ENCODE data around the gene TRIP12.
"Not testable (repeated sequence)": the region's sequence is repeated elsewhere in the genome, so short reads cannot be mapped to it uniquely, and the experiment has no call there.

The TRIP12 gene

DNA sequence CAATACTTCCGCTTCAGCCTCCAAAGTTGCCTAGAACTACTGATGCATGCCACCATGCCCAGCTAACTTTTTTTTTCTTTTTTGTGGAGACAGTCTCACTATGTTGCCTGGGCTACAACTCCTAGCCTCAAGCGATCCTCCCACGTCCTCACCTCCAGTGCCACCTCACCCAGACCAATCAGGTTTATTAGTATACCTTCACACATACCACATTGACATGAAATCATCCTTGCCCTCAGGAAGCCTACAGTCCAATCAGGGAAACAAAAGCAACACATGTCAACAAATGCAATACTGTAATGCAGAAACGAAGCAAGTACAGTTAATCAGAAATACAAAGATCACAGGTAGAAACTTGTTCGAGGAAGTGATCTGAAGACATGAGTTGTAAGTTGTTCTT, 4.0 kb downstream of the TRIP12 start:
- no peak for DNase-seq

DNA sequence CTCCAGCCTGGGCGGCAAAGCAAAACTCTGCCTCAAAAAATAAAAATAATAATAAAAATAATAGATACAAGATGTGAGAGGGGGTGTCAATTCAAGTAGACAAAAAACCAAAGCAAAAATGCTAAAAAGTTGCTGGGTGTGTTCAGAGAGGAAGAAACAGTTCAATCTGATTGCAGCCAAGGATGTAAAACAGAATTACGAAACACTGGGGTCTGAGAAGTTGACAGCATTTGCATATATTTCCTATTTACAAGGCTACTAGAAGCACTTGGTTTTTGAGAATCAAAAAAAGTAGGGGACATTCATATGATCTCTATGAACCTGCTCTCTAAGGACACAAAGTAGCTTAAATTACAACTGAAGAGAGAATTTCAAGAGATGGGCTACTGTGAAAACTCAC, 7.6 kb downstream of the TRIP12 start:
- DNase-seq = no peak

DNA sequence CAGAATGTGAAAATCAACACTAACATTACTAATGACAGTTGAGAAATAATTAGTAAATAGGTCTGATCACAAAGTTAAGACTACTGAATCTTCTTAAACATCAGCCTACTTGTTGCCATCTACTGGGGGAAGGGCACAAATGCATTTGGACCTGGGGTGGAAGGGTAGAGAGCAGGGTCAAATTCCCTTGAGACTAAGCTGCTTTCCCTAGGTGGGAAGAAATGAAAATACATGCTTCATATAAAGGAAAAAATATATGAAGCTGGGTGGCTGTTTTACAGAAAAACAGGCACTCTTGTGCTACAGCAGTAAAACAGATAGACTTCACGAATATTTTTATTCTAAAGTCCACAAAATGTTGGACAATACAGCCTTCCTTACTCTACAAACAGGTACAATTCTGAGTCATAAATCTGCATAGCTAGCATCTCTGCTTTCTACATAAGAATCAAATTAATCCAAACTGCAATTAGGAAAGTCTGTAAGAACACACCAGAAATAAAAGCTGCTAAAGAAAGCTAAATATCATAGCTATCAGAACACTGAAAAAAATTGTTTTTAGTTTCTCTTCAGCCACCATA, 10.9 kb downstream of the TRIP12 start:
- DNase-seq = no peak

DNA sequence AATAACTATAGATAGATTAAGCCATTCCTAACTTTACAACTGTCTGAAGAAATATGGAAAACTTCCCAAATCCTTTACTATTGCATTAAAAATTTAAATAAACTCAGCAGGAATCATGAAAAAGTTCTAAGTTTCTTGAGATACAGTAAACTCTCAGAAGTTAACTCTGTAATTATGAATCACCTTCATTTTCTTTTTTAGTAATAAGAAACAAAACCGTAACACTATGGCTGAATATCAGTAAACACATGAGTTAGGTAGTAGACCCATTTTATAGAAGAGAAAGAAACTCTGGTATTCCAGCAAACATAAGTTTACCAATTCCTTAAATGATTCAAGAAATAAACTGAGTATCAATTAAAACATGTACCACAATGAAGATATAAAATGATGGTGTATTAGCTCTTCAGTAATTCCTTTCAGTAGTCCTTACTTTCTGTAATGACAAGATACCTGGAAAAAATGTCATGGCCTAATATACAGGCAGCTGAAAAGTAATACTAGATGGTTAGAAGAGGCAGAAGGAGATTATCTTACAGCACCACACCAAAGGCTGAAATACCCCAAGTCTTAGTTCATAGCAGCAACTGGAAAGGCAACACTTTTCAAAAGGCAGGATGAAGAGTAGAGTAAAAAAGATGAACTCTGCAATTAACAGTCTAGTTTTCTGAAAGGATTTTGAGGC, 11.5 kb downstream of the TRIP12 start:
- DNase-seq = no peak

DNA sequence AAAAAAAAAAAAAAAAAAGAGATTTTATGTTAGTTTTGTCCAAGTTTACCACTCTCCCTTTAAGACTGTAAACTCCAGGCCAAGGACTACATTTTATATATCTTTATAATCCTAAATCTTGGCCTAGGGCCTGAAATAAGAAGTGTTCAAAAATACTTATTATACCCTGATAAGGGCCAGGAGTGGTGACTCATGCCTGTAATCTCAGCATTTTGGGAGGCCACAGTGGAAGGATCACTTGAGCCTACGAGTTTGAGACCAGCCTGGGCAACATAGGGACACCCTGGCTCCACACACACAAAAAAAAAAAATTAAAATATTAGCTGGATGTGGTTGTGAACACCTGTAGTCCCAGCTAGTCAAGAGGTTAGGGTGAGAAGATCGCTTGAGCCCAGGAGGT, 12.7 kb downstream of the TRIP12 start:
- no peak for DNase-seq

DNA sequence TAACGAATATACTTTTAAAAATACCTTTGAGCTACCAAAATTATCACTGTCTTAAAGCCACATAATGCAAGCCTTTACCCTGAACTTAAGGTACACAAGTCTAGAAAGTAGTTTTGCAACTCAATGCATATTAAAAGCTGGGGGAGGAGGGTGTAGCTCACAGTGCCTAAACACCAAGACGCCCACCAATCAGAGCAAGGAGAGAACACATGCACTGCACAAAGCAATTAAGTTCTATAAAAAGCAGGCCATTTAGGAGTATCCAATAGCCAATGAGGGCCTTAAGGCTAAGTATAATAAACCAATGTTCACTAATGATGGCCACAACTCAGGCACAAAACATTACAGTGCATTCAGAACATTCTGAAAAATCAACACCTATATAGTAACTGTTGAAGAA, 16.2 kb downstream of the TRIP12 start:
- no peak for DNase-seq

DNA sequence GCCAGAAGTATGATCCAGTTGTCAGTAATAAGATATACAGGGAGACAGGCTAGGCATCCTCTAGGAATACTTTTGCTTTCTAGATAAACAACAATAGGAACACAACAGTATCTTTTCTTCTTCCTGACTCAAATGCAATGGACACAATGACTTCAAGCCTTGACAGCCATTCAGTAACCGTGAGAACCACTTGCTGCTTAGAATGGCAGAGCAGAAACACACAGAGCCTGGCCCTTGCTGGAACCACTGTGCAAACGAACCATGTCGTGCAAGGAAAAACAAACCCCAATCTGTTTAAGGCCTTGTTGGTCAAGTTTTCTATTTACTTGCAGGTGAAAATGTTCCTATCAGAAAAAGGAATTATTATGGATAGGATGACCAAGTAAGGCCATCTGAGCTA, 18.8 kb downstream of the TRIP12 start:
- DNase-seq = no peak

DNA sequence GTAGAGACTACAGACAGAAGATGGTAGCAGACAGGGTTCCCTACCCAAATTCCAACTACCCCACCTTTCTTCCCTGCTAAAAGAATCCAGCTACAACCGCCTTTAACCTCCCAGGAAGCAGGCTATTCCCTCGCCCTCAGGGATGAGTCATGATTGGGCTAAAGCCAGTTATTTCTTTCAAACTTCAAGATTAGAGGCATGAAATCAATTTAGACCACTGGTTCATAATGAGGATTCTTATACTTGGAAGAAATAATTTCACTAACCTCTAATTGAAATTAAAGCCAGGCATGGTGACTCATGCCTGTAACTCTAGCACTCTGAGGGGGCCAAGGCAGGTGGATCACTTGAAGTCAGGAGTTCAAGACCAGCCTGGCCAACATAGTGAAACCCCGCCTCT, 20.0 kb downstream of the TRIP12 start:
- DNase-seq = no peak

DNA sequence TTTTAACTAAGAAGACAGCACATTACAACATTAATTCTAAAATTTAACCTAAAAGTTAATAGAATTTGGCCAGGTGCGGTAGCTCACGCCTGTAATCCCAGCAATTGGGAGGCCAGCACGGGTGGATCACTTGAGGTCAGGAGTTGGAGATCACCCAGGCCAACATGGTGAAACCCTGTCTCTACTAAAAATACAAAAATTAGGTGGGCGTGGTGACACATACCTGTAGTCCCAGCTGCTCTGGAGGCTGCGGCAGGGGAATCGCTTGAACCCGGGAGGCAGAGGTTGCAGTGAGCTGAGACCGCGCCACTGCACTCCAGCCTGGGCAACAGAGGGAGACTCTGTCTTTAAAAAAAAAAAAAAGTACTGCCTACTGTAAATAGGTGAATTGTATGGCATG, 21.3 kb downstream of the TRIP12 start:
- DNase-seq = not testable (repeated sequence)

DNA sequence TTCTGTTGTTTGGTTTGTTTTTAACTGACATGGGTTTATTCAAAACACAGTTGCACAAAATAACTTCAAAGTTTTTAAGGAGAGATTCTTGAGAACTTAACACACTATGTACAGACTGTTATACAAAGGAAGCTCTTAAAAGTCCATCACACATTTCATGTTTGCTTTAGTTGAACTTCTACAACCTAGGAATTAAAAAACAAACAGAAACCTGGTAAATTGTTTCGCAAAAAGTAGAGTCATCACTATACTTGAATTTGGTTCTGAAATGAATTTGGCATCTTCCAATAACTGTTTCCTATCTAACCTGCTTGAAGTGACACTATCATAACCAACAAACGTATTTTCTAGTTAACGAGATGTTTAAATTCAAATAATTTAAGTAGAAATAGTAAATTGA, 21.8 kb downstream of the TRIP12 start:
- no peak for DNase-seq

DNA sequence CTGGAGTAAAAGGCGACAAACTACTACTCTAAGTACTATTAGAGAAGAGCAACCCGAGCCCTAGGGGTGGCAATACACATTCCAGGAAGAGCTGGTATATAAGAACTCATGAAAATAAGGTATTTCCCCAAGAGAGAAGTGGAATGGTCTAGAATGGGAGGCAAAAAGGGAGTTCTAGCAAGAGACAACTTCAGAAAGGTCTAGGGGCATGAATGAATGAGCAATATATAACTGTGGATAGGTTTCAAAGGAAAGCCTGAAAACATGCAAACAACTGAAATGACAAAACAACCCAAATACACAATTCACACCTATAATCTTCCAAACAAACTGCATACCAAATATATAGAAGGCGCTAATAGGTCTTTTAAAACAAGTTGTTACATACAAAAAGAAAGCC, 22.2 kb downstream of the TRIP12 start:
- no peak for DNase-seq

DNA sequence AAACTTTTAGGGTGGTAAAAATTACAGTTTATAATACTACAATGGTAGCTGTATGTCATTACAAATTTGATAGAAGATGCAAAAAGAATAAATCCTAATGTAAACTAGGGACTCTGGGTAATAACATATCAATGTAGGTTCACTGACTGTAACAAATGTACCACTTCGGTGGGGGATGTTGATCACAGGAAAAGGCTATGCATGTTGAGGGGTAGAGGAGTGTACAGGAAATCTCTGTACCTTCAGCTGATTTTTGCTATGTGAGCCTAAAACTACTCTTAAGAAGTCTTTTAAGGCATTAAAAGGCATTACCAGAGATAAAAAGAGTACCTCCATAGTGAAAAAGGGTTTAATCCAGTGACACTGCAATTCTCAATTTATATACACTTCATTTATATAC, 25.0 kb downstream of the TRIP12 start:
- no peak for DNase-seq

DNA sequence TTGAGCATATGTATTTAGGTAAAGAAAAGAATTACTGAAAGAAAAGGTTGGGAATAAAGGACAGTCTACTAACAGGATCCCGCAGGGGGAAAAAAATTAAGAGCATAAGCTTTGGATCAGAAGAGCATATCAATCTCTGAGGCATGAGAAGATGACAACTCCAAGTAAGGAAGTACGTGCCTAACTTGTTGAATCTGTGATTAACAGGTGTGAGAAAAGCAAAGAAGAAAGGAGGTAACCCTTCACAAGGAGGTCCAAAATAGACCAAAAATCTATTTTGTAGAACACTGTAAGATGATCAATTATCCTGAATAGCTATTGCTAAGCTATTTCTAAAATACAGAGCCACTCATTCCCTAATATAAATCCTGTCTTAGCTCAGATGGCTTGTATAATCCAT, 32.8 kb downstream of the TRIP12 start:
- no peak for DNase-seq

DNA sequence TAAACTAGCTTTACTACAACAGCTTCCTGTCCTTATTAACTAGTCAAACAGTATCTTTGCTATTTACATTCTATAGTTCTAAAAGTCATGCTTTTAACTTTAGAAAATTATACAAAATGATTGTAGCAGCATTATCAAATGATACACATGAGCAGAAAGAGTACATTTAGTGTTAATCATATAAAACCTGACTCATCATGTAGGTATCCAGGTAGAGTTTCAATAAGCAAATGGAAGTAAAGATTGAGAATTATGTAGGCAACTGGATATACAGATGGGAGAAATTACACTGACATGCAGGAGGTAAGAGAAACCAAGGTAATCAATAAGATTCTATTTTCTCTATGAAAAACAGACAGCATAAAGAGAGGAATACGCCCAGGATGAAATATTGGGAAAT, 33.8 kb downstream of the TRIP12 start:
- DNase-seq = no peak

DNA sequence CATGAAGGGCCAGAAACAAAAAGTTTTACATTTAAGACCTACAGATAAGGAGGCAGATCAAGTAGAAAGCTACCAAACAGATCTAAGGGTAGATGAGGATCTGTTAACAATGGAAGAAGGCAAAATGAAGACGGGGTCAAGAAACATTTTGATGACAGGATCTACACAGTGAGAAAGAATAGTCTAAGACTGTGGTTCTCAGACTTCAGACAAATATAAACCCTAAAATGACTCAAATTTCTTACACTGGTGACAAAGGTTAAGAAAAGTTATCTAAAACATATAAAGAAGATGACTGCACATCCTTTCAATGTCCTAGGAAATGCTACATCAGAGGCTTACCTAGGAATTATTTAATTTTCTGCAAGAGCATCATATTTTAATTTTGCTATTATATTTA, 34.4 kb downstream of the TRIP12 start:
- DNase-seq = no peak

DNA sequence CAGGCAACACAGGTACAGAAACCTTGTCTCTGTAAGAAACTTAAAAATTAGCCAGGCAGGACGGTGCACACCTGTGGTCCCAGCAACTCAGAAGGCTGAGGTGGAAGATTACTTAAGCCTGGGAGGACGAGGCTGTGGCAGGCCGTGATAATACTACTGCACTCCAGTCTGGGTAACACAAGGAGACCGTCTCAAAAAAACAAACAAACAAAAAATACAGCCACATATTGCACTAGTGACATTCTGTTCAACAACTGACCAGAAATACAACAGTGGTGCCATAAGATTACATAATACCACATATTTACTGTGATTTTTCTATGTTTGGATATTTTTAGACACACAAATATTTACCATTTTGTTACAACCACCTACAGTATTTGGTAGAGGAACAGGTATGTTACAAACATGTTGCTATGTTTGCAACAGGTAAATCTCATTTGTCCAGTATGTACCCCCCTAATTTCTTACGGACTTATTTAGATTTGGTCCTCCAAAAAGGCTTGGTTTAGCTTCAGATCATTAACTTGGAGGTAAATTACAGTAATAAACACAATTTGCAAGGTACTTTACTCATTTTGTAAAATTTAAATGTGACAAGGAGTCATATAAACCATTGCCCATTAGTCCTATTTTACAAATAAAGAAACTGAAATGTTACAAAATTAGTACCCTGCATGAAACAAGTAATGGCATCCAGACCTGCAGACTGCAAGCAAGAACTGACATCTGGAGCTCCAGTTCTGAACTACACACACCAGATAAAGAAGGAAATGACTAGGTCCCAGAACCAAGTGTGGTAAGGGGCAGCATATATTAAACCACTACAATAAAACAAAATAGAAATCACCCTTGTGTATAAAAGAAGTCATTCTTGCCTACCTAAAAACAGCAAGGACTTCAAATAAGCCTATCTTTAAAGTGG, 36.8 kb downstream of the TRIP12 start:
- no peak for DNase-seq

DNA sequence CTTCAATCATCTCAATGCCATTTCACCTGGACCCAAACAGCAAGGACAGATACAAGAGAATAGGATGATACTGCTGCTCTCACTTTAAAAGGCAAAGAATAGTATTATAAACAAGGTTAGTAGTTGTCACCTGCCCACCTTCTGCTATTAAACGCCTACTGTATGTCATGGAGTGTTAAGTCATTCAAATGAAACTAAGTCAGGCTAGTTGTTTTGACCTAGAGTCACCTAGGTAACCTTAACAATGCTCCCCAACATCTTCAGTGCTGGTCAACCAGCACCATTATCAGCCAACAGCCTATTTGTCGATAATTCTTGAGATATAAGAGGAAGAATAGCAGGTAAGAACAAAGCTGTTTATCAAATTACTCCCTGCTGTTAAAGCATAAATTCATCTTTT, 39.2 kb downstream of the TRIP12 start:
- DNase-seq = no peak

DNA sequence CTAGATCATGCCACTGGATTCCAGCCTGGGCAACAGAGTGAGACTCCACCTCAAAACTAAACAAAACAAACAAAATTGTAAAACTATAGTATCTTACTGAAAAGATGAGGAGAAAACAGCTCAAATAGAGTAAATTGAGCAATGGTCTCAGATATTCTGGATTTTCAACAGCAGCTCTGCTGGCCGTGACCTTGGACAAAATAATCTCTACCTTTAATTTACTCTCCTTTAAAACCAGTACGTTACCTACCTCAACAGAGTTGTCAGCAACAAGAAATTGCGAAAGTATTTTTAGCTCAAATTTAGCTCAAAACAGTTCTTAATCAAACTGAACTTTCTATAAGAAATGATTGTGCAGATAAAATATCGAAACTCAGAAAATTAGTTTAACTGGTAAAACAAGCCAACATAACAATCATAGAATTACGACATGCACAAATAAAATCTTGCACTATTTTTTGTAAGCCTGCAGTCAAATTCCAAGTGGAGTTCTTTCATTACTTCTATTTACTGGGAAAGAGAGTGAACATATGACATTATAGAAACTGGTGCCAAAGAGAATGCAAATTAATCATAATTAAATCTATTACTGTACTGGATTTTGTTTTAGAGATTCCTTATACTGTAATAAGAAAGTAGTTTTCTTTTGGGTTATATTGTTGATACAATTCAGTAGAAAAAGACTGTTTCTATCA, 40.8 kb downstream of the TRIP12 start:
- no peak for DNase-seq

DNA sequence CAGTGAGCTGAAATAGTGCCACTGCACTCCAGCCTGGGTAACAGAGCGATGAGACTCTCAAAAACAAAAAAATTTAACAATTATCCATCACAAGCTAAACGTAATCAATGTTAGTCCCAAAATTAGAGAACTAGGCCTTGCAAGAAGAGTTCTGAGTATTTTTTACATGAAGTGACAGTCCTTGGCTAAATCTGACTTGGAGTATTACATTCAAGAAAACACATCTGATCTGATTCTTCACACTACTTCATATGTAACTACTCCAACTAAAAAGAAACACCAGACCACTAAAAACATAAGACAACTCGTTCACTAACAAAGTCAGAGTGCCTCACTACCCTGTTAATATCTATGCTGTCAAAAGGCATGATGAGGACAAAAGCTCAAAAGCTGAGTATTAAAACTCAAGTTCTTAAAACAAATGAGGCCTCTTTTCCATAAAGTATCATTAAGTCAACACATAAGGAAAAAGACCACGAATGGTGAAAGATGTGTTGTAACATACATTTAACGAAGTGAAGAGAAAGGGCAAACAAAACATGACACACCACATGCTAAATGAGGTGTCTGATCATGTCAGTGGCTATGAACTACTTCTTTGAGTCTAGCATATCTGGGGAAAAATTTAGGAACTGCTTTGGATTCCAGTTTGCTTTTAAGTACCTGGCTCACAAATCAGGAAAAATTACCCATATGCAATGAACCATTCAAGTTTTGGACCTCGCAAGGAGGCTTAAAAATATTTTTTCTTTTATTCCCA, 42.4 kb downstream of the TRIP12 start:
- no peak for DNase-seq

DNA sequence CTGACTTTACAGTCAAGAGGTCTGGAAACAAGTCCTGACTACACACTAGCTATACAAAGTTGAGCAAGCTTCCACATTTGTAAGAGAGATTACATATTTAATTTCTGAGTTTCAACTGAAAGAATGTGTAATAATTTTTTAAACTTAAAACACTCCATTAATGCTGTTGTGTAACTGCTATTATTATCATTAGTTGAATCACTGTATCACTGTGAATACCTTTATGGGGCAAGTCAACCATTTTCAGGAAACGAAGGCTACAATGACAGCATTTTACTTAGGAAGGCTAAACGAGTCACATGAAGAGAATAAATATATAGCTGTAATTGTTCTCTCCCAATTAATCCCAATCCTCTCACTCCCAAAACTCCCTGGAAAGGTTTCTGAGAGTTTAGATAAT, 46.3 kb downstream of the TRIP12 start:
- no peak for DNase-seq

DNA sequence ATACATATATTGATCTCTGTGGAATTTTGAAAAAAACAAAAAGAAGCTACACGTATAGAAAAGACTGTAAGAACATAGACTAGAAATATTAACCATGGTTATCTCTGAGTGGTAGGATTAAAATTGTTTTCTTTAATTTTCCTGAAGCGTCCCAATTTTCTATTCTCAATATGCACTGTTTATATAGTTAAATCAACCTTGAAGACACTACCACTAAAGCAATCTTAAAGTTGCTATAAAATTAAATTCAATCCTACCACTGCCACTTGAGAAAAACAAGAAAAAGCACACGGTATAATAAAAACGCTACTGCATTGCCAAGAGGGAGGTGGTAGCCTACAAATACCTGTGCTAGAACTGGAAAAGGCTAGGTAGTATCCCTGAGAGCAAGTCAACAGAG, 47.2 kb downstream of the TRIP12 start:
- DNase-seq = no peak

DNA sequence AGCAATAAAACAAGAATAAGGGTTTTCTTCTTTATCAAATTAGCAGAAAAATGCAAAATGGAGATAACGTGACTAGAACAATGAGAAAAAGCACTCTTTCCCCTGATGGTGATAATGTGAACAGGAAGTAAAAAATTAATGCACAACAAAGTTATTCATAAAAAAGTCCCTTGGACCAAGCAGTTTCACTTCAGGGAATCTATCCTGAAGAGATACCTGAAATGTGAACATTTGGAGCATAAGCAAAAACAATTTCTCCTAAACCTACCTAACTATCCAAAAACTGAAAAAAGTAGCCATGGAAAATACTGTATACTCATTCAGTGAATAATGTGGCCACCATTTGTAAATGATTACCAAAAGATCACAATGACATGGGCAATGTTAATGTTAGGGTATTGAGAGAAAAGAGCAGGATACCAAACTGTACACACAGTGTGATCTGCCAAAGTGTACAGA, 48.7 kb downstream of the TRIP12 start:
- no peak for DNase-seq
